Measurements from ENCODE around the gene CLDN1. TPM values are rescaled to one million over a fixed set of nuclear protein-coding genes. Genes with fewer than 3 reads are reported as not detected.

The CLDN1 gene
- total and polyA plus RNA-seq, 10 of the 15 experiments (the other 5 are each of a cell fraction or from before 2014, with no cell fraction given): 3.4 to 22.8 (median 8.5) TPM

DNA sequence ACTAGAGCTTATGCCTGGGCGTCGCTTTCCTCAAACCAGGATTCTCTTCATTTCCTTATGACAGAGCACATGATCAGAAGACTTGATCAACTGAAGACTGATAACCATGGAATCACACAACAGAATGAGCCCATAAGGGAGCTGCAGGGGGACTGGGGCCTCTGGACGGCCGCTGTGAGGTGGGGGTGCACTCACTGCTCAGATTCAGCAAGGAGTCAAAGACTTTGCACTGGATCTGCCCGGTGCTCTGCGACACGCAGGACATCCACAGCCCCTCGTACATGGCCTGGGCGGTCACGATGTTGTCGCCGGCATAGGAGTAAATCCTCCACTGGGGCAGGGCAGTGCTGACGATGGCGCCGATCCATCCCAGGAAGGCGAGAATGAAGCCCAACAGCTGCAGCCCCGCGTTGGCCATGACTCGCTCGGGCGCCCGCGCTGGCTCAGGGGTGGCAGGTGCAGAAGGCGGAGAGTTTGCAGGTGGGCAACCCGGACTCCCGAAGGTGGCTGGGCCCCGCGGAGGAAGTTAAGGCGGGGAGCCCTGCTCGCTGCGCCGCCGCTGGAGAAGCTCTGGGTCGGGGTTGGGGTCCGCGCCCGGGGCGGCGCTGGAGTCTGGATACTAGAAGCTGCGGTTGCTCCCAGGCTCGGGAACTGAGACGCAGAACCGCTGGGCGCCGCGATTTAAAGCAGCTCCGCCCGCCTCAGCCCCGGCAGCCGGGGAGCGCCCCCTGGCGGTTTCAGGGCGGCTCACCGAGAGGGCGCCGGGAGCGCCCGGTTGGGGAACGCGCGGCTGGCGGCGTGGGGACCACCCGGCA is at the start of gene CLDN1 (continued):
- TF ChIP-seq, protein P1, sequence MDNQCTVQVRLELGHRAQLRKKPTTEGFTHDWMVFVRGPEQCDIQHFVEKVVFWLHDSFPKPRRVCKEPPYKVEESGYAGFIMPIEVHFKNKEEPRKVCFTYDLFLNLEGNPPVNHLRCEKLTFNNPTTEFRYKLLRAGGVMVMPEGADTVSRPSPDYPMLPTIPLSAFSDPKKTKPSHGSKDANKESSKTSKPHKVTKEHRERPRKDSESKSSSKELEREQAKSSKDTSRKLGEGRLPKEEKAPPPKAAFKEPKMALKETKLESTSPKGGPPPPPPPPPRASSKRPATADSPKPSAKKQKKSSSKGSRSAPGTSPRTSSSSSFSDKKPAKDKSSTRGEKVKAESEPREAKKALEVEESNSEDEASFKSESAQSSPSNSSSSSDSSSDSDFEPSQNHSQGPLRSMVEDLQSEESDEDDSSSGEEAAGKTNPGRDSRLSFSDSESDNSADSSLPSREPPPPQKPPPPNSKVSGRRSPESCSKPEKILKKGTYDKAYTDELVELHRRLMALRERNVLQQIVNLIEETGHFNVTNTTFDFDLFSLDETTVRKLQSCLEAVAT (IDR thresholded peaks at IDR 0.05): no peak
- TF ChIP-seq, protein P2, sequence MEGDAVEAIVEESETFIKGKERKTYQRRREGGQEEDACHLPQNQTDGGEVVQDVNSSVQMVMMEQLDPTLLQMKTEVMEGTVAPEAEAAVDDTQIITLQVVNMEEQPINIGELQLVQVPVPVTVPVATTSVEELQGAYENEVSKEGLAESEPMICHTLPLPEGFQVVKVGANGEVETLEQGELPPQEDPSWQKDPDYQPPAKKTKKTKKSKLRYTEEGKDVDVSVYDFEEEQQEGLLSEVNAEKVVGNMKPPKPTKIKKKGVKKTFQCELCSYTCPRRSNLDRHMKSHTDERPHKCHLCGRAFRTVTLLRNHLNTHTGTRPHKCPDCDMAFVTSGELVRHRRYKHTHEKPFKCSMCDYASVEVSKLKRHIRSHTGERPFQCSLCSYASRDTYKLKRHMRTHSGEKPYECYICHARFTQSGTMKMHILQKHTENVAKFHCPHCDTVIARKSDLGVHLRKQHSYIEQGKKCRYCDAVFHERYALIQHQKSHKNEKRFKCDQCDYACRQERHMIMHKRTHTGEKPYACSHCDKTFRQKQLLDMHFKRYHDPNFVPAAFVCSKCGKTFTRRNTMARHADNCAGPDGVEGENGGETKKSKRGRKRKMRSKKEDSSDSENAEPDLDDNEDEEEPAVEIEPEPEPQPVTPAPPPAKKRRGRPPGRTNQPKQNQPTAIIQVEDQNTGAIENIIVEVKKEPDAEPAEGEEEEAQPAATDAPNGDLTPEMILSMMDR (IDR thresholded peaks at IDR 0.05 in 2 of 3, conservative IDR thresholded peaks at IDR 0.05 in 1 of 3; ENCODE audit: control insufficient read depth in 2 of 3, extremely low read depth in 1 of 3, insufficient read depth in 1 of 3, low read depth in 3 of 3, low read length in 3 of 3): peak; percentile 70 to 74 (median 72); a peak in 5 of 6 replicates
- TF ChIP-seq, protein P3, sequence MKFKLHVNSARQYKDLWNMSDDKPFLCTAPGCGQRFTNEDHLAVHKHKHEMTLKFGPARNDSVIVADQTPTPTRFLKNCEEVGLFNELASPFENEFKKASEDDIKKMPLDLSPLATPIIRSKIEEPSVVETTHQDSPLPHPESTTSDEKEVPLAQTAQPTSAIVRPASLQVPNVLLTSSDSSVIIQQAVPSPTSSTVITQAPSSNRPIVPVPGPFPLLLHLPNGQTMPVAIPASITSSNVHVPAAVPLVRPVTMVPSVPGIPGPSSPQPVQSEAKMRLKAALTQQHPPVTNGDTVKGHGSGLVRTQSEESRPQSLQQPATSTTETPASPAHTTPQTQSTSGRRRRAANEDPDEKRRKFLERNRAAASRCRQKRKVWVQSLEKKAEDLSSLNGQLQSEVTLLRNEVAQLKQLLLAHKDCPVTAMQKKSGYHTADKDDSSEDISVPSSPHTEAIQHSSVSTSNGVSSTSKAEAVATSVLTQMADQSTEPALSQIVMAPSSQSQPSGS (IDR thresholded peaks at IDR 0.05; ENCODE audit: low read length): no peak
- TF ChIP-seq NR2C1 (IDR thresholded peaks at IDR 0.05): no peak
- 0 out of 2 replicates have a peak, but pooled peaks have one; percentile 46 for TF ChIP-seq CBX5 (IDR thresholded peaks at IDR 0.05; ENCODE audit: low read depth)
- no peak for TF ChIP-seq CHD1 (IDR thresholded peaks at IDR 0.05; ENCODE audit: low read depth, low read length)
- no peak for TF ChIP-seq TCF7 (IDR thresholded peaks at IDR 0.05; ENCODE audit: borderline replicate concordance)
- TF ChIP-seq TCF12 (IDR thresholded peaks at IDR 0.05; ENCODE audit: low read depth, low read length): peak; percentile 8; the same call in 1 of the 2 replicates
- no peak for TF ChIP-seq BMI1 (IDR thresholded peaks at IDR 0.05; ENCODE audit: borderline replicate concordance)
- no peak for TF ChIP-seq SUPT20H (IDR thresholded peaks at IDR 0.05; ENCODE audit: borderline replicate concordance, control insufficient read depth, low read depth, low read length)
- no peak for TF ChIP-seq PAX5 (IDR thresholded peaks at IDR 0.05; ENCODE audit: borderline replicate concordance, low read depth, low read length)
- no peak for TF ChIP-seq NR2C2 (IDR thresholded peaks at IDR 0.05; ENCODE audit: borderline replicate concordance, control insufficient read depth, insufficient read length, low read depth)
- TF ChIP-seq FOXM1 (IDR thresholded peaks at IDR 0.05; ENCODE audit: low read depth, low read length): peak; percentile 58; the same call in 1 of the 2 replicates
- TF ChIP-seq CHD4 (IDR thresholded peaks at IDR 0.05): no peak
- TF ChIP-seq CBFB (IDR thresholded peaks at IDR 0.05; ENCODE audit: low read depth): 0 out of 2 replicates have a peak, but pooled peaks have one; percentile 7
- no peak for TF ChIP-seq HDGF (IDR thresholded peaks at IDR 0.05)
- peak; percentile 55 for TF ChIP-seq DPF2 (IDR thresholded peaks at IDR 0.05)
- TF ChIP-seq FOXK2 (IDR thresholded peaks at IDR 0.05): no peak
- no peak for TF ChIP-seq RAD51 (IDR thresholded peaks at IDR 0.05)
- no peak for TF ChIP-seq CHD2 (IDR thresholded peaks at IDR 0.05; ENCODE audit: borderline replicate concordance, low read depth, low read length)
- TF ChIP-seq IKZF2 (IDR thresholded peaks at IDR 0.05): peak in 1 of 2 experiments; percentile 46; a peak in 2 of 4 replicates
- TF ChIP-seq RAD21 (IDR thresholded peaks at IDR 0.05; ENCODE audit: insufficient read depth, low read depth, low read length): peak; percentile 78
- TF ChIP-seq JUNB (IDR thresholded peaks at IDR 0.05): no peak
- TF ChIP-seq CEBPB (IDR thresholded peaks at IDR 0.05; ENCODE audit: borderline replicate concordance in 1 of 2, low read depth in 2 of 2, low read length in 2 of 2): no peak
- no peak for TF ChIP-seq NBN (IDR thresholded peaks at IDR 0.05)

Data from GM12878 (cell line).